Transverse colon (tissue), 3 donors: ENCODE data around the gene RUNX1.

Source experiments
- CTCF ChIP-seq, 5 experiments: fragments of 200-600 bp in 3 of 5; fragments of 450-650 bp in 2 of 5; sonication (generic) in 3 of 5; IDR thresholded peaks; 1 replicate in 2 of 5; 2 replicates in 3 of 5; pipeline ENCODE4 v1.5.1; 2016 to 2017; ENCODE audit warnings: antibody characterized with exemption in 5 of 5, inconsistent platforms in 3 of 5, mild to moderate bottlenecking in 2 of 5, moderate library complexity in 1 of 5
- EP300 ChIP-seq: sonication (generic); formaldehyde crosslinking; IDR thresholded peaks from one replicate; pipeline ENCODE4 v1.6.1; 2017; ENCODE audit warnings: antibody characterized with exemption, low read depth

- TF ChIP-seq CTCF (IDR thresholded peaks at IDR 0.05), result no peak
- no peak for TF ChIP-seq EP300
These were observed 203.3 kb downstream of the RUNX1 start for GRCh38 chr21:34845521-34846451.
